Activated naive CD4-positive, alpha-beta T cell treated with anti-CD3 and anti-CD28 coated beads, Interleukin-2, amount 50 U/mL, for 24 hours (primary cell): Measurements from ENCODE around the gene BCORL1.

Experiments used
- H3K27ac Mint-ChIP-seq: one replicate; pipeline ENCODE4 v1.8.0; 2021; ENCODE audit warnings: mild to moderate bottlenecking, mixed read lengths
- H3K27me3 Mint-ChIP-seq: one replicate; pipeline ENCODE4 v1.8.0; 2021; ENCODE audit warnings: mixed read lengths
- H3K36me3 Mint-ChIP-seq: one replicate; pipeline ENCODE4 v1.8.0; 2021; ENCODE audit warnings: mixed read lengths
- H3K4me1 Mint-ChIP-seq: one replicate; pipeline ENCODE4 v1.8.0; 2021; ENCODE audit warnings: mixed read lengths
- H3K4me3 Mint-ChIP-seq: one replicate; pipeline ENCODE4 v1.8.0; 2021; ENCODE audit warnings: mild to moderate bottlenecking, mixed read lengths
- H3K9me3 Mint-ChIP-seq: one replicate; pipeline ENCODE4 v1.8.0; 2021; ENCODE audit warnings: mixed read lengths

The BCORL1 gene

GRCh38 chrX:130018143-130018542, 35.7 kb downstream of the BCORL1 start:
- H3K4me1 Mint-ChIP-seq, result no peaks in the 10 kb centered on the region
- H3K36me3 Mint-ChIP-seq, result no peaks in the 10 kb centered on the region
- H3K9me3 Mint-ChIP-seq, result no peaks in the 10 kb centered on the region
- H3K27ac Mint-ChIP-seq, result no peak overlapping the region
- H3K4me3 Mint-ChIP-seq, result no peak overlapping the region
- no peaks in the 10 kb centered on the region for H3K27me3 Mint-ChIP-seq

- Mint-ChIP-seq H3K4me1 (peaks cover 6% of the 10 kb centered on the region), H3K27me3 (no peaks in the 10 kb centered on the region), H3K4me3 (no peak overlapping the region), H3K9me3 (no peaks in the 10 kb centered on the region), H3K27ac (no peak overlapping the region), H3K36me3 (no peaks in the 10 kb centered on the region)
Measured at GRCh38 chrX:130020661-130021324, 38.4 kb downstream of the BCORL1 start.

GRCh38 chrX:130024127-130024526, 41.7 kb downstream of the BCORL1 start:
- Mint-ChIP-seq H3K36me3 (peaks cover 2% of the 10 kb centered on the region), H3K4me1 (peaks cover 9% of the 10 kb centered on the region), H3K27me3 (no peaks in the 10 kb centered on the region), H3K4me3 (peak overlapping the region; percentile 66), H3K9me3 (no peaks in the 10 kb centered on the region), H3K27ac (peak overlapping the region; percentile 55)

GRCh38 chrX:130025256-130025655, 42.8 kb downstream of the BCORL1 start:
- H3K9me3 Mint-ChIP-seq, result no peaks in the 10 kb centered on the region
- H3K4me1 Mint-ChIP-seq, result peaks cover 9% of the 10 kb centered on the region

GRCh38 chrX:130027569-130027968, 45.1 kb downstream of the BCORL1 start:
- peaks cover 9% of the 10 kb centered on the region for H3K4me1 Mint-ChIP-seq
- no peak overlapping the region for H3K4me3 Mint-ChIP-seq
- H3K27me3 Mint-ChIP-seq, result no peaks in the 10 kb centered on the region
- no peaks in the 10 kb centered on the region for H3K9me3 Mint-ChIP-seq
- peaks cover 4% of the 10 kb centered on the region for H3K36me3 Mint-ChIP-seq
- no peak overlapping the region for H3K27ac Mint-ChIP-seq

More at GRCh38 chrX:130025256-130025655, 42.8 kb downstream of the BCORL1 start:
- no peaks in the 10 kb centered on the region for H3K27me3 Mint-ChIP-seq
- H3K4me3 Mint-ChIP-seq, result no peak overlapping the region
- H3K27ac Mint-ChIP-seq, result no peak overlapping the region
- H3K36me3 Mint-ChIP-seq, result peaks cover 2% of the 10 kb centered on the region

- Mint-ChIP-seq H3K27ac (no peak overlapping the region), H3K4me3 (no peak overlapping the region), H3K4me1 (peaks cover 9% of the 10 kb centered on the region), H3K9me3 (no peaks in the 10 kb centered on the region), H3K36me3 (peaks cover 4% of the 10 kb centered on the region), H3K27me3 (no peaks in the 10 kb centered on the region)
Measured at GRCh38 chrX:130028196-130028595, 45.8 kb downstream of the BCORL1 start.

- Mint-ChIP-seq H3K4me1 (peaks cover 3% of the 10 kb centered on the region), H3K9me3 (no peaks in the 10 kb centered on the region), H3K27me3 (no peaks in the 10 kb centered on the region), H3K36me3 (peaks cover 4% of the 10 kb centered on the region), H3K27ac (no peak overlapping the region), H3K4me3 (no peak overlapping the region)
Measured at GRCh38 chrX:130030826-130031225, 48.4 kb downstream of the BCORL1 start.

- no peaks in the 10 kb centered on the region for H3K9me3 Mint-ChIP-seq
- no peaks in the 10 kb centered on the region for H3K27me3 Mint-ChIP-seq
- peaks cover 4% of the 10 kb centered on the region for H3K36me3 Mint-ChIP-seq
- no peak overlapping the region for H3K4me3 Mint-ChIP-seq
- peaks cover 3% of the 10 kb centered on the region for H3K4me1 Mint-ChIP-seq
- H3K27ac Mint-ChIP-seq, result peak overlapping the region; percentile 30
Measured at GRCh38 chrX:130032552-130032951, 50.1 kb downstream of the BCORL1 start.

- no peak overlapping the region for H3K4me3 Mint-ChIP-seq
- peaks cover 2% of the 10 kb centered on the region for H3K36me3 Mint-ChIP-seq
- no peaks in the 10 kb centered on the region for H3K27me3 Mint-ChIP-seq
- H3K27ac Mint-ChIP-seq, result no peak overlapping the region
- no peaks in the 10 kb centered on the region for H3K4me1 Mint-ChIP-seq
- no peaks in the 10 kb centered on the region for H3K9me3 Mint-ChIP-seq
Measured at GRCh38 chrX:130034178-130034577, 51.7 kb downstream of the BCORL1 start.

GRCh38 chrX:130039847-130040246, 57.4 kb downstream of the BCORL1 start:
- no peaks in the 10 kb centered on the region for H3K36me3 Mint-ChIP-seq
- H3K4me3 Mint-ChIP-seq, result no peak overlapping the region
- no peaks in the 10 kb centered on the region for H3K27me3 Mint-ChIP-seq
- H3K27ac Mint-ChIP-seq, result no peak overlapping the region
- H3K4me1 Mint-ChIP-seq, result no peaks in the 10 kb centered on the region
- H3K9me3 Mint-ChIP-seq, result no peaks in the 10 kb centered on the region

- no peaks in the 10 kb centered on the region for H3K4me1 Mint-ChIP-seq
Measured at GRCh38 chrX:130047416-130047815, 65.0 kb downstream of the BCORL1 start.

GRCh38 chrX:130048686-130049222, 66.3 kb downstream of the BCORL1 start:
- H3K4me1 Mint-ChIP-seq, result no peaks in the 10 kb centered on the region
- H3K4me3 Mint-ChIP-seq, result no peak overlapping the region
- H3K9me3 Mint-ChIP-seq, result no peaks in the 10 kb centered on the region
- peaks cover 2% of the 10 kb centered on the region for H3K36me3 Mint-ChIP-seq
- H3K27me3 Mint-ChIP-seq, result no peaks in the 10 kb centered on the region
- peak overlapping the region; percentile 70 for H3K27ac Mint-ChIP-seq

More at GRCh38 chrX:130047416-130047815, 65.0 kb downstream of the BCORL1 start:
- H3K9me3 Mint-ChIP-seq, result no peaks in the 10 kb centered on the region
- no peak overlapping the region for H3K4me3 Mint-ChIP-seq
- no peak overlapping the region for H3K27ac Mint-ChIP-seq
- H3K36me3 Mint-ChIP-seq, result peaks cover 2% of the 10 kb centered on the region
- H3K27me3 Mint-ChIP-seq, result no peaks in the 10 kb centered on the region

GRCh38 chrX:130049821-130050220, 67.4 kb downstream of the BCORL1 start:
- H3K36me3 Mint-ChIP-seq, result peaks cover 2% of the 10 kb centered on the region
- H3K9me3 Mint-ChIP-seq, result no peaks in the 10 kb centered on the region
- H3K27ac Mint-ChIP-seq, result no peak overlapping the region
- no peaks in the 10 kb centered on the region for H3K4me1 Mint-ChIP-seq
- H3K4me3 Mint-ChIP-seq, result no peak overlapping the region
- H3K27me3 Mint-ChIP-seq, result no peaks in the 10 kb centered on the region

GRCh38 chrX:130051176-130051845, 68.9 kb downstream of the BCORL1 start:
- no peaks in the 10 kb centered on the region for H3K4me1 Mint-ChIP-seq
- H3K4me3 Mint-ChIP-seq, result no peak overlapping the region
- peaks cover 2% of the 10 kb centered on the region for H3K36me3 Mint-ChIP-seq
- no peak overlapping the region for H3K27ac Mint-ChIP-seq
- no peaks in the 10 kb centered on the region for H3K9me3 Mint-ChIP-seq
- H3K27me3 Mint-ChIP-seq, result no peaks in the 10 kb centered on the region

- Mint-ChIP-seq H3K9me3 (no peaks in the 10 kb centered on the region), H3K4me1 (no peaks in the 10 kb centered on the region), H3K27ac (no peak overlapping the region), H3K27me3 (no peaks in the 10 kb centered on the region), H3K36me3 (peaks cover 2% of the 10 kb centered on the region), H3K4me3 (no peak overlapping the region)
Measured at GRCh38 chrX:130053236-130053635, 70.8 kb downstream of the BCORL1 start.

- Mint-ChIP-seq H3K27me3 (no peaks in the 10 kb centered on the region), H3K9me3 (no peaks in the 10 kb centered on the region), H3K27ac (no peak overlapping the region), H3K36me3 (no peaks in the 10 kb centered on the region), H3K4me1 (peaks cover 4% of the 10 kb centered on the region), H3K4me3 (no peak overlapping the region)
Measured at GRCh38 chrX:130055103-130055502, 72.7 kb downstream of the BCORL1 start.
